GM21825 (cell line): ENCODE measurements around the gene CYB561.
"Not testable (repeated sequence)": the region's sequence is repeated elsewhere in the genome, so short reads cannot be mapped to it uniquely, and the experiment has no call there.

Experiments used
- ATAC-seq: cut with Tn5 transposase; IDR thresholded peaks from one replicate; pipeline ENCODE4 v1.9.1; 2021; ENCODE audit warnings: mild to moderate bottlenecking, moderate library complexity; ENCODE audit not compliant: unreplicated experiment

The CYB561 gene

GRCh38 chr17:63479495-63480184, 33.5 kb upstream of the CYB561 start:
- no peak for ATAC-seq

GRCh38 chr17:63478814-63479494, 32.8 kb upstream of the CYB561 start:
- no peak for ATAC-seq

GRCh38 chr17:63477480-63478440, 31.7 kb upstream of the CYB561 start:
- ATAC-seq = no peak

GRCh38 chr17:63476854-63477479, 30.9 kb upstream of the CYB561 start, which contains the start of gene ACE:
Gene ACE, plus strand, starts transcription at chr17:63477061. Its CDS starts 34 bp downstream, at chr17:63477095.
- ATAC-seq = no peak

GRCh38 chr17:63476459-63476853, 30.4 kb upstream of the CYB561 start:
- ATAC-seq = no peak

- no peak for ATAC-seq
These were observed 29.6 kb upstream of the CYB561 start for GRCh38 chr17:63475491-63476412.

GRCh38 chr17:63474586-63475460, 28.7 kb upstream of the CYB561 start:
- ATAC-seq = no peak

GRCh38 chr17:63474174-63474573, 28.1 kb upstream of the CYB561 start:
- ATAC-seq = no peak

- not testable (repeated sequence) for ATAC-seq
These were observed 22.0 kb upstream of the CYB561 start for GRCh38 chr17:63468099-63468498.

- ATAC-seq = no peak
These were observed 18.7 kb upstream of the CYB561 start for GRCh38 chr17:63464691-63465236.

- ATAC-seq = no peak
These were observed 17.7 kb upstream of the CYB561 start for GRCh38 chr17:63463771-63464170.

- ATAC-seq = no peak
These were observed 13.9 kb upstream of the CYB561 start for GRCh38 chr17:63460018-63460417.

GRCh38 chr17:63458478-63458877, 12.4 kb upstream of the CYB561 start:
- ATAC-seq = no peak

GRCh38 chr17:63455417-63455816, 9.3 kb upstream of the CYB561 start:
- ATAC-seq = no peak

- ATAC-seq = no peak
These were observed 8.8 kb upstream of the CYB561 start for GRCh38 chr17:63454915-63455314.

GRCh38 chr17:63454357-63454756, 8.3 kb upstream of the CYB561 start:
- not testable (repeated sequence) for ATAC-seq

- no peak for ATAC-seq
These were observed 7.0 kb upstream of the CYB561 start for GRCh38 chr17:63452962-63453551.
